ENCODE data around the gene ALPP.
"Not testable (repeated sequence)": the region's sequence is repeated elsewhere in the genome, so short reads cannot be mapped to it uniquely, and the experiment has no call there.

ALPP gene

GRCh38 chr2:232341061-232341738, 37.4 kb upstream of the ALPP start:
- DNase-seq = no peak

- DNase-seq = no peak
Measured at GRCh38 chr2:232341739-232342126, 36.8 kb upstream of the ALPP start.

- no peak for DNase-seq
Measured at GRCh38 chr2:232342635-232343565, 35.7 kb upstream of the ALPP start.

GRCh38 chr2:232343821-232344220, 34.7 kb upstream of the ALPP start:
- no peak for DNase-seq

GRCh38 chr2:232345251-232345650, 33.3 kb upstream of the ALPP start:
- DNase-seq = no peak

- no peak for DNase-seq
Measured at GRCh38 chr2:232347369-232347768, 31.2 kb upstream of the ALPP start.

- no peak for DNase-seq
Measured at GRCh38 chr2:232348936-232349335, 29.6 kb upstream of the ALPP start.

- no peak for DNase-seq
Measured at GRCh38 chr2:232349546-232349945, 29.0 kb upstream of the ALPP start.

GRCh38 chr2:232349946-232350635, 28.5 kb upstream of the ALPP start:
- no peak for DNase-seq

- peak; percentile 31 for DNase-seq
Measured at GRCh38 chr2:232350804-232351685, 27.5 kb upstream of the ALPP start.

- no peak for DNase-seq
Measured at GRCh38 chr2:232351686-232352510, 26.7 kb upstream of the ALPP start.

GRCh38 chr2:232352511-232353091, 25.9 kb upstream of the ALPP start:
- DNase-seq = no peak

GRCh38 chr2:232353096-232353495, 25.5 kb upstream of the ALPP start:
- DNase-seq = no peak

GRCh38 chr2:232353660-232354059, 24.9 kb upstream of the ALPP start:
- no peak for DNase-seq

- DNase-seq = no peak
Measured at GRCh38 chr2:232354069-232354468, 24.5 kb upstream of the ALPP start.

GRCh38 chr2:232361646-232362045, 16.9 kb upstream of the ALPP start:
- DNase-seq = no peak

- no peak for DNase-seq
Measured at GRCh38 chr2:232362174-232362900, 16.2 kb upstream of the ALPP start.

- DNase-seq = not testable (repeated sequence)
Measured at GRCh38 chr2:232363064-232363783, 15.3 kb upstream of the ALPP start.

- DNase-seq = no peak
Measured at GRCh38 chr2:232363784-232364615, 14.6 kb upstream of the ALPP start.

Measured in NCI-H1105 (cell line).